IMR-90 (cell line): Measurements from ENCODE around the gene BRD1. TPM values are rescaled to one million over a fixed set of nuclear protein-coding genes. Genes with fewer than 3 reads are reported as not detected.

Experiments
- ATAC-seq: fragments of 200-7000 bp; cut with Tn5 transposase; 2 replicates; pipeline ENCODE4 v1.9.1; 2020; ENCODE audit warnings: low read depth, mild to moderate bottlenecking, moderate library complexity
- BruUV-seq: library from RNA; stranded (reverse); fragments of 400-500 nt; replicated peaks from 2 replicates; lab custom pipeline; 2021; lab: Mats Ljungman, UMichigan
- CTCF ChIA-PET: fragments of 300-600 bp; formaldehyde crosslinking; extraction: SDS; loops from one replicate; lab custom pipeline; 2021; ENCODE audit warnings: antibody characterized with exemption; lab: Yijun Ruan, JAX
- POLR2A ChIA-PET: fragments of 300-600 bp; sonication (Branson Sonifier 250); formaldehyde crosslinking; loops from one replicate; lab custom pipeline; 2022; ENCODE audit warnings: antibody characterized with exemption; ENCODE audit not compliant: unreplicated experiment; lab: Charles Lee
- DNase-seq: peaks from one replicate; pipeline ENCODE4 v3.0.0; 2013
- H2AFZ ChIP-seq: replicated peaks from 2 replicates; pipeline ENCODE3; 2013; ENCODE audit warnings: low read length, mild to moderate bottlenecking; ENCODE audit not compliant: poor library complexity
- H2AK5ac ChIP-seq: 2 replicates; pipeline ENCODE4 v1.6.1; 2013; ENCODE audit warnings: low read depth, low read length, inconsistent platforms
- H2AK9ac ChIP-seq: replicated peaks from 2 replicates; pipeline ENCODE3; 2013; ENCODE audit warnings: mild to moderate bottlenecking, low read depth, low read length, moderate library complexity; ENCODE audit not compliant: poor library complexity
- H2BK120ac ChIP-seq: 2 replicates; pipeline ENCODE4 v1.6.1; 2013; ENCODE audit warnings: low read depth, low read length, inconsistent platforms
- H2BK15ac ChIP-seq: 3 replicates; pipeline ENCODE4 v1.6.1; 2013; ENCODE audit warnings: low read depth, low read length, inconsistent platforms
- H2BK20ac ChIP-seq: 2 replicates; pipeline ENCODE4 v1.6.1; 2013; ENCODE audit warnings: low read depth, mild to moderate bottlenecking, inconsistent platforms, low read length, moderate library complexity
- H2BK5ac ChIP-seq: 2 replicates; pipeline ENCODE4 v1.6.1; 2013; ENCODE audit warnings: mild to moderate bottlenecking, low read depth, low read length, inconsistent platforms; ENCODE audit not compliant: poor library complexity, severe bottlenecking
- H3K14ac ChIP-seq: replicated peaks from 2 replicates; pipeline ENCODE4 v1.6.1; 2013; ENCODE audit warnings: low read depth, low read length, inconsistent platforms
- H3K18ac ChIP-seq: 2 replicates; pipeline ENCODE4 v1.6.1; 2013; ENCODE audit warnings: low read depth, low read length, control low read depth
- H3K23ac ChIP-seq: 2 replicates; pipeline ENCODE4 v1.6.1; 2013; ENCODE audit warnings: low read depth, low read length, inconsistent platforms
- H3K27ac ChIP-seq: 2 replicates; pipeline ENCODE4 v1.5.1; 2013; ENCODE audit warnings: mild to moderate bottlenecking, control low read depth, low read length; ENCODE audit not compliant: insufficient read depth
- H3K27me3 ChIP-seq: 2 replicates; pipeline ENCODE4 v1.6.1; 2013; ENCODE audit warnings: low read length; ENCODE audit not compliant: control insufficient read depth, insufficient read depth
- H3K36me3 ChIP-seq: 2 replicates; pipeline ENCODE4 v1.6.1; 2013; ENCODE audit warnings: low read length, mixed read lengths; ENCODE audit not compliant: control insufficient read depth, insufficient read depth
- H3K4ac ChIP-seq: 2 replicates; pipeline ENCODE4 v1.6.1; 2013; ENCODE audit warnings: low read depth, low read length, inconsistent platforms
- H3K4me1 ChIP-seq: 2 replicates; pipeline ENCODE4 v1.6.1; 2013; ENCODE audit warnings: low read length, mixed read lengths; ENCODE audit not compliant: control insufficient read depth, insufficient read depth
- H3K4me2 ChIP-seq: 2 replicates; pipeline ENCODE4 v1.6.1; 2013; ENCODE audit warnings: low read depth, mild to moderate bottlenecking, control low read depth, low read length, moderate library complexity
- H3K4me3 ChIP-seq: 2 replicates; pipeline ENCODE4 v1.5.1; 2013; ENCODE audit warnings: low read depth, mild to moderate bottlenecking, control low read depth, low read length, moderate library complexity; ENCODE audit not compliant: insufficient read depth
- H3K56ac ChIP-seq: 2 replicates; pipeline ENCODE4 v1.6.1; 2013; ENCODE audit warnings: low read length, inconsistent platforms; ENCODE audit not compliant: insufficient read depth; ENCODE audit errors: extremely low read depth
- H3K79me1 ChIP-seq, 2 experiments: 2 replicates each; pipeline ENCODE4 v1.6.1; 2013; ENCODE audit warnings: low read length in 2 of 2, inconsistent platforms in 1 of 2, low read depth in 1 of 2
- H3K9ac ChIP-seq: 2 replicates; pipeline ENCODE4 v1.6.1; 2013; ENCODE audit warnings: low read depth, low read length, control low read depth
- H3K9me1 ChIP-seq: 2 replicates; pipeline ENCODE4 v1.6.1; 2013; ENCODE audit warnings: low read length, inconsistent platforms; ENCODE audit not compliant: insufficient read depth
- H3K9me3 ChIP-seq: 2 replicates; pipeline ENCODE4 v1.6.1; 2013; ENCODE audit warnings: low read length; ENCODE audit not compliant: control insufficient read depth, insufficient read depth
- H4K20me1 ChIP-seq: 2 replicates; pipeline ENCODE4 v1.6.1; 2013; ENCODE audit warnings: low read length, inconsistent platforms; ENCODE audit not compliant: insufficient read depth
- H4K5ac ChIP-seq: 2 replicates; pipeline ENCODE4 v1.6.1; 2013; ENCODE audit warnings: mild to moderate bottlenecking, low read depth, low read length, control low read depth
- H4K8ac ChIP-seq, 2 experiments: 2 replicates each; pipeline ENCODE4 v1.6.1; 2013; ENCODE audit warnings: low read depth in 2 of 2, low read length in 2 of 2, control low read depth in 1 of 2, inconsistent platforms in 1 of 2
- H4K91ac ChIP-seq: 2 replicates; pipeline ENCODE4 v1.6.1; 2013; ENCODE audit warnings: low read depth, low read length, inconsistent platforms; ENCODE audit not compliant: insufficient read depth
- BHLHE40 ChIP-seq: fragments of 150-350 bp; IDR thresholded peaks from 2 replicates; pipeline ENCODE4 v1.6.1; 2016; ENCODE audit warnings: mild to moderate bottlenecking, low read depth, low read length
- CEBPB ChIP-seq: IDR thresholded peaks from 2 replicates; pipeline ENCODE4 v1.6.1; 2012; ENCODE audit warnings: low read depth, low read length, improper control_type of control experiment
- ELK1 ChIP-seq: fragments of 150-350 bp; IDR thresholded peaks from 2 replicates; pipeline ENCODE4 v1.6.1; 2016; ENCODE audit warnings: low read depth, mild to moderate bottlenecking, low read length, moderate library complexity, borderline replicate concordance
- FOS ChIP-seq: fragments of 150-350 bp; IDR thresholded peaks from 2 replicates; pipeline ENCODE4 v1.6.1; 2016; ENCODE audit warnings: low read depth, low read length
- MAFK ChIP-seq: IDR thresholded peaks from 2 replicates; pipeline ENCODE4 v1.6.1; 2012; ENCODE audit warnings: low read depth, low read length, improper control_type of control experiment
- MAZ ChIP-seq: IDR thresholded peaks from 2 replicates; pipeline ENCODE4 v1.6.1; 2012; ENCODE audit warnings: low read depth, mild to moderate bottlenecking, low read length, improper control_type of control experiment, moderate library complexity, borderline replicate concordance
- MXI1 ChIP-seq: IDR thresholded peaks from 2 replicates; pipeline ENCODE4 v1.6.1; 2012; ENCODE audit warnings: low read depth, mild to moderate bottlenecking, low read length, moderate library complexity, borderline replicate concordance
- NFE2L2 ChIP-seq: fragments of 150-350 bp; IDR thresholded peaks from 2 replicates; pipeline ENCODE4 v1.6.1; 2016; ENCODE audit warnings: low read depth, mild to moderate bottlenecking, low read length
- RAD21 ChIP-seq: IDR thresholded peaks from 2 replicates; pipeline ENCODE4 v1.6.1; 2012; ENCODE audit warnings: low read length, improper control_type of control experiment
- RCOR1 ChIP-seq: IDR thresholded peaks from 2 replicates; pipeline ENCODE4 v1.6.1; 2012; ENCODE audit warnings: mild to moderate bottlenecking, low read length, improper control_type of control experiment; ENCODE audit not compliant: insufficient replicate concordance
- WGBS, 2 experiments: methylation state at CpG; one replicate each; pipeline versions ENCODE4 v1.1.5 to v1.1.7; 2013; ENCODE audit warnings: missing lambda C conversion rate in 2 of 2; ENCODE audit not compliant: insufficient read length in 1 of 2; ENCODE audit errors: extremely low coverage in 2 of 2; 5-methylcytosine and 5-hydroxymethylcytosine counted together
- dilution Hi-C: fragments of 300-500 bp; cut with HindIII; formaldehyde crosslinking; loops from one replicate; pipeline ENCODE4 v1.14.3; 2018; ENCODE audit warnings: low sequenced_read_pairs; ENCODE audit not compliant: unreplicated experiment
- in situ Hi-C: fragments of 300-500 bp; cut with MboI; formaldehyde crosslinking; loops from 3 replicates; pipeline ENCODE4 v1.14.3; 2019; ENCODE audit warnings: low sequenced_read_pairs, inconsistent platforms, mixed read lengths
- intact Hi-C: fragments of 100-400 bp; cut with micrococcal nuclease; formaldehyde crosslinking; loops from 2 replicates; pipeline ENCODE4 v1.10.0; 2022
- polyA plus RNA-seq, 3 experiments: library from polyadenylated mRNA; depleted of rRNA; stranded (reverse); fragments of >200 nt; gene quantifications; 2 replicates each; pipeline ENCODE4 v1.2.3, GENCODE V29; 2012; ENCODE audit warnings: low replicate concordance in 1 of 3
- total RNA-seq: library from RNA; depleted of rRNA; stranded (reverse); fragments of >200 nt; gene quantifications from 2 replicates; pipeline ENCODE4 v1.2.3, GENCODE V29; 2012

The BRD1 gene
- total and polyA plus RNA-seq, 2 of the 4 experiments (the other 2 are of a cell fraction), result 10.0 to 10.6 TPM

DNA sequence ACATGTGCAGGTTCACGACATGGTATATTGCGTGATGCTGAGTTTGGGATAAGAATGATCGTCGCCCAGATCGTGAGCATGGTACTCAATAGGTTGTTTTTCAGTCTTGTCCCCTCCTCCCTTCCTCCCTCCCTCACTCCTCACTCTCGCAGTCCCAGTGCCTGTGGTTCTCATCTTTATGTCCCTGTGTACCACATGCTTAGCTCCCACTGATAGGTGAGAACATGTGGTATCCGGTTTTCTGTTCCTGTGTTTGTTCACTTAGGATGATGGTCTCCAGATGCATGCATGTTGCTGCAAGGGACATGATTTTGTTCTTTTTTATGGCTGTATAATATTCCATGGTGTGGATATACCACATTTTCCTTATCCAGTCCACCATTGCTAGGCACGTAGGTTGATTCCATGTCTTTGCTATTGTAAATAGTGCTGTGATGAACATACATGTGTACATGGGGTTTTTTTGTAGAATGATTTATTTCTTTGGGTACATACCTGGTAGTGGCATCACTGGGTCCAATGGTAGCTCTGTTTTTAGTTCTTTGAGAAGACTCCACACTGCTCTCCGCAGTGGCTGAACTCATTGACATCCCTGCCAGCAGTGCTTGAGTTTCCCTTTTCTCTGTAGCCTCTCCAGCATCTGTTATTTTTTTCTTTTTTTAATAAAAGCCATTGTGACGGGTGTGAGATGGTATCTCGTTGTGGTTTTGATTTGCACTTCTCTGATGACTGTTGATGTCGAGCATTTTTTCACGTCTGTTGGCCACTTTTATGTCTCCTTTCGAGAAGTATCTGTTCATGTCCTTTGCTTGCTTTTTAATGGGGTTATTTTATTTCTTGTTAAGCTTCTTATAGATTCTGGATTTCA lies 42.4 kb upstream of the BRD1 start (continued):
- no peak for TF ChIP-seq ELK1

DNA sequence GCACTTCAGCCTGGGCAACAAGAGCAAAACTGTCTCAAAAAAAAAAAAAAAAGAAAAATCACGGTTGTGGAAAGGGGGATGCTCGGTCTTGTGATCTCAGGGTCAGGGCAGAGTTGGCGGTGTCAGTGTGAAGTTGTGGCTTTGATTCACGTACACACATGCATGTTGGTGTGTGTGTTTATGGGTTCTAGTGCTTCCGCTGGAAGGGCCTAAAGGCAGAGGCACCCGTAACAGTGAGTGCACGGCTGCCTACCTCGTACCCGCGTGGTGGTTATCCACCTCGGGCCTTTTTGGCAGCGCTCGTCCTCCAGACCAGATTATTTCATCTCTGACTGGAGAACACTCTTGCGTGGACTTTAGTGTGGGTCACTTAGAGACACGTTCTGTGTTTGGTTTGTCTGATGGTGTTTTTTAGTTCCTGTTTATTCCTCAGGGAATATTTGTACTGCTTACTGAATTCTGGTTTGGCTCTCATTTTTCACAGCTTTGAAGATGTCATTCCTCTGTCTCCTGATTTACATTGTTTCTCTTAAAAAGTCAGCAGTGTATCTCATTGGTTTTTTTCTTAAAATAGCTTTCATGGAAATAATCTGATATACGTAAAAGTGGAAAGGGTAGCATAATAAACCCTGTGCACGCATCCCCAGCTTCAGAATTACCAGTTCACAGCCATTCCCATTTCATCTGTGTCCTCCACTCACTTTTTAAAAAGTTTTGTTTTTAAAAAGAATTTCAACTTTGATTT lies 41.6 kb upstream of the BRD1 start:
- Histone ChIP-seq H3K14ac (no peak overlapping the region), H2BK20ac (no peak overlapping the region), H2AK9ac (no peak overlapping the region), H3K4me3 (no peak overlapping the region), H3K4me1 (no peaks in the 10 kb centered on the region), H3K9me3 (peaks cover 30% of the 10 kb centered on the region), H2AFZ (no peak overlapping the region), H3K27me3 (no peaks in the 10 kb centered on the region), H3K27ac (no peak overlapping the region), H3K79me1 (peaks cover 28 to 70% of the 10 kb centered on the region in 2 experiments), H4K91ac (no peak overlapping the region), H3K36me3 (peaks cover 21% of the 10 kb centered on the region), H4K8ac (no peak overlapping the region), H3K56ac (no peak overlapping the region), H2AK5ac (no peak overlapping the region), H4K5ac (no peak overlapping the region), H3K4ac (no peak overlapping the region), H2BK120ac (no peak overlapping the region), H3K23ac (no peak overlapping the region), H2BK5ac (no peak overlapping the region), H3K9me1 (0 out of 2 replicates have a peak, but pooled peaks cover 5% of the 10 kb centered on the region), H3K9ac (no peak overlapping the region), H4K20me1 (peaks cover 66% of the 10 kb centered on the region), H3K18ac (no peak overlapping the region), H2BK15ac (no peak overlapping the region), H3K4me2 (no peak overlapping the region)
- DNase-seq, result no peak
- intact Hi-C loops, result no loop called here
- 100% methylated on average over 2 of the region's 17 CpGs; no CpG with 5 or more reads in 1 of the 2 experiments for WGBS, 2 experiments
- POLR2A ChIA-PET, result no interaction called here
- dilution Hi-C loops, result no loop called here
- CTCF ChIA-PET, result no interaction called here
- ATAC-seq, result no peak
- in situ Hi-C loops, result loop anchor here (10.0 kb wide), 1 partner anchor 46 kb away; the partner anchor contains the start of genes ALG12 and CRELD2
- BruUV-seq, result no TSS peak
- TF ChIP-seq MXI1 (no peak), NFE2L2 (no peak), CEBPB (no peak), RAD21 (no peak), ELK1 (no peak), MAFK (no peak), RCOR1 (no peak), MAZ (no peak), FOS (no peak), BHLHE40 (no peak)
